K562 (cell line): Measurements from ENCODE around the gene SLC5A3. TPM values are rescaled to one million over a fixed set of nuclear protein-coding genes. Genes with fewer than 3 reads are reported as not detected.

Source experiments
- ATAC-seq: fragments of 200-7000 bp; cut with Tn5 transposase; 3 replicates; pipeline ENCODE4 v1.9.1; 2020; ENCODE audit warnings: moderate library complexity
- BruUV-seq: library from RNA; stranded (reverse); fragments of 400-500 nt; replicated peaks from 2 replicates; lab custom pipeline; 2021; lab: Mats Ljungman, UMichigan
- CTCF ChIA-PET: fragments of 300-600 bp; formaldehyde crosslinking; extraction: SDS; loops from one replicate; lab custom pipeline; 2021; ENCODE audit warnings: low intra/inter-chr PET ratio; lab: Yijun Ruan, JAX
- POLR2A ChIA-PET: fragments of 300-600, 350-650 bp; sonication (Branson Sonifier 250); formaldehyde crosslinking; extraction: SDS; loops from one replicate; lab custom pipeline; 2021; ENCODE audit warnings: antibody characterized with exemption, inconsistent platforms; lab: Yijun Ruan, JAX
- DNase-seq, 4 experiments: peaks; one replicate each; pipeline versions ENCODE4 v3.0.0 to v3.0.0-alpha.2; 2011 to 2018; ENCODE audit warnings: low spot score in 3 of 4, mixed read lengths in 3 of 4; ENCODE audit errors: extremely low read depth in 1 of 4
- FAIRE-seq: peaks from 2 replicates; lab custom pipeline; 2011; peaks lifted over from hg19 to GRCh38; lab: Jason Lieb, UNC
- H2AFZ ChIP-seq: 2 replicates; pipeline ENCODE4 v1.6.0; 2011; ENCODE audit warnings: low read depth, low read length, control low read depth, inconsistent platforms
- H3K27ac ChIP-seq: fragments of 200-600 bp; 3 replicates; pipeline ENCODE4 v1.8.0; 2011; ENCODE audit warnings: low read depth, mild to moderate bottlenecking, control low read depth, inconsistent platforms, low read length, moderate library complexity, mixed read lengths; ENCODE audit errors: extremely low read depth
- H3K27me3 ChIP-seq, 2 experiments: fragments of 300-600 bp in 1 of 2; 2 replicates in 1 of 2; 3 replicates in 1 of 2; pipeline versions ENCODE4 v1.6.0 to v1.8.0; 2011; ENCODE audit warnings: inconsistent platforms in 2 of 2, low read length in 2 of 2, mild to moderate bottlenecking in 1 of 2, mixed read lengths in 1 of 2, moderate library complexity in 1 of 2; ENCODE audit not compliant: control insufficient read depth in 2 of 2, insufficient read depth in 2 of 2
- H3K36me3 ChIP-seq: fragments of 300-600 bp; 3 replicates; pipeline ENCODE4 v1.8.0; 2011; ENCODE audit warnings: mild to moderate bottlenecking, low read length, inconsistent platforms; ENCODE audit not compliant: control insufficient read depth, insufficient read depth
- H3K4me1 ChIP-seq, 2 experiments: fragments of 200-600 bp in 1 of 2; replicated peaks in 1 of 2; 2 replicates in 1 of 2; 3 replicates in 1 of 2; pipeline versions ENCODE4 v1.5.1 to v1.8.0; 2011; ENCODE audit warnings: inconsistent platforms in 2 of 2, low read length in 2 of 2, mild to moderate bottlenecking in 1 of 2, mixed read lengths in 1 of 2, moderate library complexity in 1 of 2; ENCODE audit not compliant: control insufficient read depth in 2 of 2, insufficient read depth in 2 of 2
- H3K4me2 ChIP-seq: 2 replicates; pipeline ENCODE4 v1.6.1; 2011; ENCODE audit warnings: low read length, control low read depth, inconsistent platforms, mixed read lengths; ENCODE audit not compliant: insufficient read depth
- H3K4me3 ChIP-seq: fragments of 200-600 bp; sonication (generic), shearing (Covaris generic); 2 replicates; pipeline ENCODE4 v1.5.1; 2016; ENCODE audit warnings: control low read depth, inconsistent platforms
- H3K79me2 ChIP-seq: fragments of 200-600 bp; 3 replicates; pipeline ENCODE4 v1.8.0; 2011; ENCODE audit warnings: low read length, inconsistent platforms; ENCODE audit not compliant: control insufficient read depth, insufficient read depth
- H3K9ac ChIP-seq, 2 experiments: 2 replicates each; pipeline versions ENCODE4 v1.6.0 to v1.6.1; 2011; ENCODE audit warnings: low read depth in 2 of 2, low read length in 2 of 2, control low read depth in 1 of 2, inconsistent platforms in 1 of 2, mild to moderate bottlenecking in 1 of 2, mixed read lengths in 1 of 2; ENCODE audit not compliant: insufficient read depth in 1 of 2
- H3K9me1 ChIP-seq: one replicate; pipeline ENCODE4 v1.6.0; 2011; ENCODE audit warnings: inconsistent platforms, mild to moderate bottlenecking, low read length, moderate library complexity; ENCODE audit not compliant: control insufficient read depth, insufficient read depth
- H3K9me3 ChIP-seq: replicated peaks from 2 replicates; pipeline ENCODE4 v1.5.1; 2011; ENCODE audit warnings: low read depth, low read length, inconsistent platforms; ENCODE audit not compliant: control insufficient read depth, insufficient read depth
- H4K20me1 ChIP-seq: replicated peaks from 2 replicates; pipeline ENCODE4 v1.6.1; 2011; ENCODE audit warnings: low read length, inconsistent platforms, mixed read lengths; ENCODE audit not compliant: control insufficient read depth, insufficient read depth
- CEBPZ ChIP-seq: fragments of 150-350 bp; IDR thresholded peaks from 2 replicates; pipeline ENCODE4 v1.6.1; 2014; ENCODE audit warnings: low read depth, mild to moderate bottlenecking, low read length, borderline replicate concordance
- CREBBP ChIP-seq: IDR thresholded peaks from one replicate; pipeline ENCODE4 v1.6.1; 2012; ENCODE audit warnings: low read depth, mild to moderate bottlenecking, control low read depth, inconsistent platforms, low read length
- MEF2A ChIP-seq: IDR thresholded peaks from 2 replicates; pipeline ENCODE4 v1.6.1; 2011; ENCODE audit warnings: low read depth, mild to moderate bottlenecking, low read length, moderate library complexity; ENCODE audit not compliant: control insufficient read depth
- MTF1 ChIP-seq: fragments of 250-450 bp; sonication (Bioruptor Pico); IDR thresholded peaks from 2 replicates; pipeline ENCODE4 v1.9.0; 2021; ENCODE audit warnings: moderate library complexity, mild to moderate bottlenecking, inconsistent platforms, borderline replicate concordance
- POLR2AphosphoS2 ChIP-seq: IDR thresholded peaks from 2 replicates; pipeline ENCODE4 v1.6.1; 2012; ENCODE audit warnings: low read length, improper control_type of control experiment
- U2AF1 ChIP-seq: fragments of 200-400 bp; formaldehyde crosslinking; optimal IDR thresholded peaks from 2 replicates; pipeline ENCODE3; 2017; ENCODE audit warnings: mild to moderate bottlenecking, low read depth, low read length, moderate library complexity
- ZBTB9 ChIP-seq: fragments of 450-650 bp; formaldehyde crosslinking; IDR thresholded peaks from 2 replicates; pipeline ENCODE4 v1.4.0; 2020; ENCODE audit warnings: mild to moderate bottlenecking, moderate library complexity
- ZNF589 ChIP-seq: fragments of 200-800 bp; sonication (Bioruptor generic); IDR thresholded peaks from 2 replicates; pipeline ENCODE4 v1.6.1; 2016; ENCODE audit warnings: low read depth, missing genetic modification characterization, missing compliant biosample characterization
- WGBS: fragments of 100-300 bp; shearing (Covaris generic); methylation state at CpG from one replicate; pipeline ENCODE4 v1.1.6; 2016; ENCODE audit warnings: low coverage, mixed read lengths; ENCODE audit not compliant: insufficient coverage; ENCODE audit errors: missing lambda C conversion rate; 5-methylcytosine and 5-hydroxymethylcytosine counted together
- in situ Hi-C: fragments of 300-500 bp; cut with MboI; formaldehyde crosslinking; loops from 4 replicates; pipeline ENCODE4 v1.15.0; 2018; ENCODE audit warnings: inconsistent platforms, mixed read lengths
- intact Hi-C: fragments of 100-400 bp; cut with micrococcal nuclease; formaldehyde crosslinking; loops from 2 replicates; pipeline ENCODE4 v1.14.2; 2022
- polyA plus RNA-seq, 8 experiments: library from polyadenylated mRNA; depleted of rRNA in 4 of 8; stranded (reverse) in 5 of 8; unstranded in 3 of 8; fragments of >200 nt; fragmentation: Nextera tagmentation in 2 of 8; fragmentation: Illumina TruSeq in 1 of 8; extraction: Ambion mirVana in 2 of 8; extraction: Trizol in 1 of 8; gene quantifications; 2 replicates each; pipeline versions ENCODE4 v1.2.1 to v1.2.3, GENCODE V29; 2011 to 2014; ENCODE audit warnings: inconsistent platforms in 1 of 8, missing spikeins in 1 of 8
- total RNA-seq, 7 experiments: library from RNA; depleted of rRNA in 6 of 7; stranded (reverse); fragments of >200 nt in 6 of 7; fragmentation: Illumina TruSeq in 2 of 7; extraction: Trizol in 2 of 7; gene quantifications; 2 replicates each; pipeline versions ENCODE4 v1.2.1 to v1.2.3, GENCODE V29; 2011 to 2021; ENCODE audit warnings: low replicate concordance in 1 of 7
- TF ChIP-seq, protein P1 (sequence below): fragments of 250-450 bp; sonication (Bioruptor Pico); IDR thresholded peaks from 2 replicates; pipeline ENCODE4 v1.4.0; 2020

Gene SLC5A3
- total and polyA plus RNA-seq, 9 of the 15 experiments (the other 6 are each of a cell fraction or from before 2014, with no cell fraction given), result 2.9 to 20.6 (median 9.0) TPM

DNA sequence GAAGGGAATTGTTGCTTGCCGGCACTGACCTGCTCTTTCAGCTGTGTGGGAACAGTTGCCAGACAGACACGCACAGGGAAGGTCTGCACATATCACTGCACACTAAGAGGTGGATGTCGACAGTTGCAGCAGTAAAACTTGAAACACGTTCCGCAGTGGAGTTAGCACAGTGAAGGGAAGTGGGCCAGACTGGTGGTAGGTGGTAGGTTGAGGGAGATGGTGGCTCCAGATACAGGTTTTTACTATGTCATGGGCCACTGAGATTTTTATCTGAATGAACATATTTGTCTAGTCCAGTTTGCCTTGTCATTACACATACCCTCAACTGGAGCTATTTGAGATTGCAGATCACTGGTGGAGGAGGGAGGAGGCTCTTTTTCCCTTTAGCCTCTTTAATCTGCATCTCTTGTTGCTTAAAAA is 13.5 kb downstream of the SLC5A3 start:
- no peaks in the 10 kb centered on the region for H3K9me3 ChIP-seq
- H3K4me2 ChIP-seq, result peak overlapping the region; percentile 36
- peaks cover 97% of the 10 kb centered on the region for H3K79me2 ChIP-seq
- WGBS, result 11% methylated on average over 5 of the region's 5 CpGs
- DNase-seq, result peak; percentile 34 to 45 (median 38)
- POLR2A ChIA-PET, result interaction anchor here (0.7 to 2.6 kb wide), 8 partner anchors 11 to 1146 kb away, joined by 3 to 33 read pairs (median 3); partner anchors contain the start of genes MRPS6 and SLC5A3
- in situ Hi-C loops (no loop called here), intact Hi-C loops (no loop called here)
- no peak overlapping the region for H2AFZ ChIP-seq
- H4K20me1 ChIP-seq, result peaks cover 14% of the 10 kb centered on the region
- H3K4me1 ChIP-seq, result peaks cover 8 to 35% of the 10 kb centered on the region in 2 experiments; a peak in 4 of 5 replicates
- no TSS peak for BruUV-seq
- 0 out of 3 replicates have a peak overlapping the region, but pooled peaks have one; percentile 2 for H3K27ac ChIP-seq
- CTCF ChIA-PET, result no interaction called here
- ATAC-seq, result peak; percentile 72
- peak; percentile 26 for FAIRE-seq
- H3K9me1 ChIP-seq, result no peaks in the 10 kb centered on the region
- H3K4me3 ChIP-seq, result no peak overlapping the region
- no peaks in the 10 kb centered on the region for H3K27me3 ChIP-seq
- no peak overlapping the region; a peak in 1 of 4 replicates for H3K9ac ChIP-seq
- peaks cover 41% of the 10 kb centered on the region for H3K36me3 ChIP-seq
- TF ChIP-seq CREBBP (no peak), CEBPZ (no peak), POLR2AphosphoS2 (no peak), MEF2A (no peak), ZBTB9 (CRISPR knock-in tag) (peak; percentile 99), MTF1 (no peak), ZNF589 (CRISPR knock-in tag) (no peak), U2AF1 (no peak)
- TF ChIP-seq, protein P1, sequence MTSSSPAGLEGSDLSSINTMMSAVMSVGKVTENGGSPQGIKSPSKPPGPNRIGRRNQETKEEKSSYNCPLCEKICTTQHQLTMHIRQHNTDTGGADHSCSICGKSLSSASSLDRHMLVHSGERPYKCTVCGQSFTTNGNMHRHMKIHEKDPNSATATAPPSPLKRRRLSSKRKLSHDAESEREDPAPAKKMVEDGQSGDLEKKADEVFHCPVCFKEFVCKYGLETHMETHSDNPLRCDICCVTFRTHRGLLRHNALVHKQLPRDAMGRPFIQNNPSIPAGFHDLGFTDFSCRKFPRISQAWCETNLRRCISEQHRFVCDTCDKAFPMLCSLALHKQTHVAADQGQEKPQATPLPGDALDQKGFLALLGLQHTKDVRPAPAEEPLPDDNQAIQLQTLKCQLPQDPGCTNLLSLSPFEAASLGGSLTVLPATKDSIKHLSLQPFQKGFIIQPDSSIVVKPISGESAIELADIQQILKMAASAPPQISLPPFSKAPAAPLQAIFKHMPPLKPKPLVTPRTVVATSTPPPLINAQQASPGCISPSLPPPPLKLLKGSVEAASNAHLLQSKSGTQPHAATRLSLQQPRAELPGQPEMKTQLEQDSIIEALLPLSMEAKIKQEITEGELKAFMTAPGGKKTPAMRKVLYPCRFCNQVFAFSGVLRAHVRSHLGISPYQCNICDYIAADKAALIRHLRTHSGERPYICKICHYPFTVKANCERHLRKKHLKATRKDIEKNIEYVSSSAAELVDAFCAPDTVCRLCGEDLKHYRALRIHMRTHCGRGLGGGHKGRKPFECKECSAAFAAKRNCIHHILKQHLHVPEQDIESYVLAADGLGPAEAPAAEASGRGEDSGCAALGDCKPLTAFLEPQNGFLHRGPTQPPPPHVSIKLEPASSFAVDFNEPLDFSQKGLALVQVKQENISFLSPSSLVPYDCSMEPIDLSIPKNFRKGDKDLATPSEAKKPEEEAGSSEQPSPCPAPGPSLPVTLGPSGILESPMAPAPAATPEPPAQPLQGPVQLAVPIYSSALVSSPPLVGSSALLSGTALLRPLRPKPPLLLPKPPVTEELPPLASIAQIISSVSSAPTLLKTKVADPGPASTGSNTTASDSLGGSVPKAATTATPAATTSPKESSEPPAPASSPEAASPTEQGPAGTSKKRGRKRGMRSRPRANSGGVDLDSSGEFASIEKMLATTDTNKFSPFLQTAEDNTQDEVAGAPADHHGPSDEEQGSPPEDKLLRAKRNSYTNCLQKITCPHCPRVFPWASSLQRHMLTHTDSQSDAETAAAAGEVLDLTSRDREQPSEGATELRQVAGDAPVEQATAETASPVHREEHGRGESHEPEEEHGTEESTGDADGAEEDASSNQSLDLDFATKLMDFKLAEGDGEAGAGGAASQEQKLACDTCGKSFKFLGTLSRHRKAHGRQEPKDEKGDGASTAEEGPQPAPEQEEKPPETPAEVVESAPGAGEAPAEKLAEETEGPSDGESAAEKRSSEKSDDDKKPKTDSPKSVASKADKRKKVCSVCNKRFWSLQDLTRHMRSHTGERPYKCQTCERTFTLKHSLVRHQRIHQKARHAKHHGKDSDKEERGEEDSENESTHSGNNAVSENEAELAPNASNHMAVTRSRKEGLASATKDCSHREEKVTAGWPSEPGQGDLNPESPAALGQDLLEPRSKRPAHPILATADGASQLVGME (CRISPR knock-in tag), result peak; percentile 30; the same call in 1 of the 2 replicates
